ENCODE data around the gene FSHR.

Gene FSHR

GRCh38 chr2:49154140-49154539 is at the start of gene FSHR:
TSS of gene FSHR (minus strand) at chr2:49154515. CDS start at chr2:49154417, 98 bp downstream.
- DNase-seq = no peak

- DNase-seq = no peak
These were observed 45.0 kb upstream of the FSHR start for GRCh38 chr2:49199266-49199665.

- no peak for DNase-seq
These were observed 40.4 kb upstream of the FSHR start for GRCh38 chr2:49194701-49195100.

- DNase-seq = no peak
These were observed 37.7 kb upstream of the FSHR start for GRCh38 chr2:49192036-49192435.

GRCh38 chr2:49189512-49190225 is 35.4 kb upstream of the FSHR start:
- DNase-seq = no peak

GRCh38 chr2:49186050-49186648 is 31.8 kb upstream of the FSHR start:
- DNase-seq = no peak

GRCh38 chr2:49178656-49179055 is 24.3 kb upstream of the FSHR start:
- DNase-seq = no peak

GRCh38 chr2:49177194-49177593 is 22.9 kb upstream of the FSHR start:
- DNase-seq = no peak

GRCh38 chr2:49175831-49176230 is 21.5 kb upstream of the FSHR start:
- no peak for DNase-seq

GRCh38 chr2:49174750-49175149 is 20.4 kb upstream of the FSHR start:
- DNase-seq = no peak

GRCh38 chr2:49167131-49167530 is 12.8 kb upstream of the FSHR start:
- no peak for DNase-seq

- DNase-seq = no peak
These were observed 11.3 kb upstream of the FSHR start for GRCh38 chr2:49165662-49166061.

- DNase-seq = no peak
These were observed 10.4 kb upstream of the FSHR start for GRCh38 chr2:49164729-49165128.

- DNase-seq = no peak
These were observed 7.8 kb upstream of the FSHR start for GRCh38 chr2:49162151-49162550.

- no peak for DNase-seq
These were observed 576 bp upstream of the FSHR start for GRCh38 chr2:49154891-49155290.

- DNase-seq = no peak
These were observed 1.1 kb downstream of the FSHR start for GRCh38 chr2:49153252-49153651.

GRCh38 chr2:49152824-49153223 is 1.5 kb downstream of the FSHR start:
- DNase-seq = no peak

GRCh38 chr2:49146401-49146800 is 7.9 kb downstream of the FSHR start:
- DNase-seq = no peak

GRCh38 chr2:49131801-49132200 is 22.5 kb downstream of the FSHR start:
- no peak for DNase-seq

GRCh38 chr2:49129034-49129433 is 25.3 kb downstream of the FSHR start:
- DNase-seq = no peak

- DNase-seq = no peak
These were observed 30.7 kb downstream of the FSHR start for GRCh38 chr2:49123600-49123999.

GRCh38 chr2:49122107-49122506 is 32.2 kb downstream of the FSHR start:
- no peak for DNase-seq

GRCh38 chr2:49113046-49113445 is 41.3 kb downstream of the FSHR start:
- no peak for DNase-seq

GRCh38 chr2:49111456-49111855 is 42.9 kb downstream of the FSHR start:
- DNase-seq = no peak

- no peak for DNase-seq
These were observed 43.3 kb downstream of the FSHR start for GRCh38 chr2:49111006-49111405.

Measured in activated CD4-positive, alpha-beta T cell treated with anti-CD3 and anti-CD28 coated beads, Interleukin-2, amount 50 U/mL, for 1 hour (primary cell).